Esophagus squamous epithelium (tissue), 5 donors: ENCODE results near the gene CLTCL1. TPM values are rescaled to one million over a fixed set of nuclear protein-coding genes. Genes with fewer than 3 reads are reported as not detected.
A peak's percentile ranks its signal among the peaks of the same experiment; 100 is the strongest.
"Not testable (repeated sequence)": the region's sequence is repeated elsewhere in the genome, so short reads cannot be mapped to it uniquely, and the experiment has no call there.

Experiments
- DNase-seq: peaks from one replicate; lab custom pipeline; 2025; lab: John Stamatoyannopoulos, UW
- H3K27ac ChIP-seq, 4 donors: fragments of 200-600 bp; sonication (generic); one replicate each; pipeline ENCODE4 v1.5.1; 2016 to 2019; ENCODE audit warnings: mild to moderate bottlenecking in 1 of 4
- H3K27me3 ChIP-seq, 4 donors: fragments of 200-600 bp; sonication (generic); 1 replicate in 3 of 4; 2 replicates in 1 of 4; pipeline versions ENCODE4 v1.5.1 to v1.6.0; 2017 to 2021; ENCODE audit warnings: antibody characterized with exemption in 1 of 4
- H3K36me3 ChIP-seq, 3 donors: fragments of 200-600 bp; sonication (generic); one replicate each; pipeline ENCODE4 v1.5.1; 2016 to 2019
- H3K4me1 ChIP-seq, 3 donors: fragments of 200-600 bp; sonication (generic); one replicate each; pipeline ENCODE4 v1.5.1; 2017 to 2019
- H3K4me3 ChIP-seq, 4 donors: fragments of 200-600 bp; sonication (generic); 1 replicate in 3 of 4; 2 replicates in 1 of 4; pipeline ENCODE4 v1.5.1; 2016 to 2019; ENCODE audit warnings: mild to moderate bottlenecking in 2 of 4, moderate library complexity in 1 of 4
- H3K9me3 ChIP-seq, 3 donors: fragments of 200-600 bp; sonication (generic); one replicate each; pipeline ENCODE4 v1.5.1; 2016 to 2019
- POLR2A ChIP-seq, 4 donors: fragments of 450-650 bp; IDR thresholded peaks; one replicate each; pipeline ENCODE4 v1.6.1; 2017; ENCODE audit warnings: antibody characterized with exemption in 4 of 4, mild to moderate bottlenecking in 4 of 4, moderate library complexity in 3 of 4
- WGBS, 2 donors: methylation state at CpG; one replicate each; pipeline ENCODE4 v1.1.5; 2018; 5-methylcytosine and 5-hydroxymethylcytosine counted together
- intact Hi-C: fragments of 100-400 bp; cut with DNase I; formaldehyde crosslinking; loops from one replicate; pipeline ENCODE4 v1.15.0; 2022
- total RNA-seq, 4 donors: library from RNA; depleted of rRNA; stranded (reverse); fragments of >200 nt; gene quantifications; one replicate each; pipeline ENCODE4 v1.1.0, GENCODE V29; 2016
- TF ChIP-seq, protein P1 (sequence below), 6 experiments: fragments of 450-650 bp in 4 of 6; fragments of 200-600 bp in 2 of 6; sonication (generic) in 2 of 6; IDR thresholded peaks; one replicate each; pipeline ENCODE4 v1.5.1; 2016 to 2019; ENCODE audit warnings: antibody characterized with exemption in 6 of 6, mild to moderate bottlenecking in 4 of 6, moderate library complexity in 4 of 6
- donor health status: DM: yes; HTN: yes; CAD: no.

The CLTCL1 gene
- total RNA-seq, 4 donors from 2014 or later = 3.0 to 7.7 (median 5.1) TPM

DNA sequence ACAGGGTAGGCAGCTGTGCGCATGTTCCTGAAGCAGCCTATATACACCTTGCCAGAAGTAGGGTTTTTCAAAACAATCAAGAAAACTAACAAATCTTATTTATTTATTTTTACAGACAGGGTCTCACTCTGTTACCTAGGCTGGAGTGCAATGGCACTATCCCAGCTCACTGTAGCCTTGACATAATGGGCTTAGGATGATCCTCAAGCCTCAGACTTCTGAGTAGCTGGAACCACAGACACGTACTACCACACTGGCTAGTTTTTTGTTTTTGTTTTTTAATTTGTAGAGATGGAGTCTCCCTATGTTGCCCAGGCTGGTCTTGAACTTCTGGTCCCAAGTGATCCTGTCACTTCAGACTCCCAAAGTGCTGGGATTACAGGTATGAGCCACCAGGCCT lies 25.7 kb downstream of the CLTCL1 start:
- Histone ChIP-seq H3K27me3 (no peaks in the 10 kb centered on the region), H3K27ac (no peak overlapping the region), H3K36me3 (peaks cover 0 to 13% (median 0%) of the 10 kb centered on the region in 3 donors), H3K4me3 (no peak overlapping the region), H3K9me3 (peaks cover 0 to 11% (median 7%) of the 10 kb centered on the region in 3 donors), H3K4me1 (no peaks in the 10 kb centered on the region)
- TF ChIP-seq, protein P1, sequence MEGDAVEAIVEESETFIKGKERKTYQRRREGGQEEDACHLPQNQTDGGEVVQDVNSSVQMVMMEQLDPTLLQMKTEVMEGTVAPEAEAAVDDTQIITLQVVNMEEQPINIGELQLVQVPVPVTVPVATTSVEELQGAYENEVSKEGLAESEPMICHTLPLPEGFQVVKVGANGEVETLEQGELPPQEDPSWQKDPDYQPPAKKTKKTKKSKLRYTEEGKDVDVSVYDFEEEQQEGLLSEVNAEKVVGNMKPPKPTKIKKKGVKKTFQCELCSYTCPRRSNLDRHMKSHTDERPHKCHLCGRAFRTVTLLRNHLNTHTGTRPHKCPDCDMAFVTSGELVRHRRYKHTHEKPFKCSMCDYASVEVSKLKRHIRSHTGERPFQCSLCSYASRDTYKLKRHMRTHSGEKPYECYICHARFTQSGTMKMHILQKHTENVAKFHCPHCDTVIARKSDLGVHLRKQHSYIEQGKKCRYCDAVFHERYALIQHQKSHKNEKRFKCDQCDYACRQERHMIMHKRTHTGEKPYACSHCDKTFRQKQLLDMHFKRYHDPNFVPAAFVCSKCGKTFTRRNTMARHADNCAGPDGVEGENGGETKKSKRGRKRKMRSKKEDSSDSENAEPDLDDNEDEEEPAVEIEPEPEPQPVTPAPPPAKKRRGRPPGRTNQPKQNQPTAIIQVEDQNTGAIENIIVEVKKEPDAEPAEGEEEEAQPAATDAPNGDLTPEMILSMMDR (IDR thresholded peaks at IDR 0.05) = no peak
- WGBS, 2 donors = 96 to 97% methylated on average over 2 of the region's 2 CpGs
- intact Hi-C loops = no loop called here
- no peak for DNase-seq

DNA sequence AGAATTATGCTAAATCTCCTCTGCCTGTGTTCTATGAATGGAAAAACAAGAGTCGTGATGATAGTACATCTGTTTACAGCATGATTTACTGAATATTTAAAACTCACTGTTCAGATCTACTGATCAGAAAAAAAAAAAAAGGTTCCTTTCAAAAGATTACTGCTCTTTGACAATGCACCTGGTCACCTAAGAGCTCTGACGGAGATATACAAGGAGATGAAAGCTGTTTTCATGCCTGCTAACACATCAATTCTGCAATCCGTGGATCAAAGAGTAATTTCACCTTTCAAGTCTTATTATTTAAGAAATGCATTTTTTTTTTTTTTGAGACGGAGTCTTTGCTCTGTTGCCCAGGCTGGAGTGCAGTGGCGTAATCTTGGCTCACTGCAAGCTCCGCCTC lies 30.7 kb downstream of the CLTCL1 start:
- intact Hi-C loops = no loop called here
- no peak for TF ChIP-seq POLR2A (IDR thresholded peaks at IDR 0.05)
- TF ChIP-seq, protein P1 (IDR thresholded peaks at IDR 0.05) = no peak
- peaks cover 0 to 14% (median 0%) of the 10 kb centered on the region in 3 donors for H3K4me1 ChIP-seq
- no peaks in the 10 kb centered on the region for H3K27me3 ChIP-seq
- no peak for DNase-seq
- peaks cover 0 to 12% (median 0%) of the 10 kb centered on the region in 3 donors for H3K36me3 ChIP-seq
- H3K27ac ChIP-seq = no peak overlapping the region
- H3K4me3 ChIP-seq = no peak overlapping the region
- 84 to 95% methylated on average over 6 of the region's 6 CpGs for WGBS, 2 donors
- H3K9me3 ChIP-seq = no peaks in the 10 kb centered on the region

DNA sequence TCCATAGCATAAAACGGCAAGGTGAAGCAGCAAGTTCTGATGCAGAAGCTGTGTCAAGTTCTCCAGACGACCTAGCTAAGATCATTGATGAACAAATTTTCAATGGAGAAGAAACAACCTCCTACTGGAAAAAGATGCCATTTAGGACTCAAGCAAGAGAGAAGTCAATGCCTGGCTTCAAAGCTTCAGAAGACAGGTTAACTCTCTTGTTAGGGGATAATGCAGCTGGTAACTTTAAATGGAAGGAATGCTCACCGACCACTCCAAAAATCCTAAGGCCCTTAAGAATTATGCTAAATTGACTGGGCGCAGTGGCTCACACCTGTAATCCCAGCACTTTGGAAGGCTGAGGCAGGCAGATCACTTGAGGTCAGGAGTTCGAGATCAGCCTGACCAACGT lies 31.3 kb downstream of the CLTCL1 start:
- WGBS, 2 donors = 86 to 94% methylated on average over 6 of the region's 6 CpGs
- DNase-seq = no peak
- Histone ChIP-seq H3K4me3 (peak overlapping the region in 1 of 4 donors; percentile 51), H3K4me1 (peaks cover 0 to 14% (median 0%) of the 10 kb centered on the region in 3 donors), H3K27me3 (no peaks in the 10 kb centered on the region), H3K9me3 (no peaks in the 10 kb centered on the region), H3K36me3 (peaks cover 0 to 12% (median 0%) of the 10 kb centered on the region in 3 donors), H3K27ac (peak overlapping the region in 1 of 4 donors; percentile 65)
- TF ChIP-seq, protein P1 (IDR thresholded peaks at IDR 0.05) = no peak
- no peak for TF ChIP-seq POLR2A (IDR thresholded peaks at IDR 0.05)
- intact Hi-C loops = no loop called here

DNA sequence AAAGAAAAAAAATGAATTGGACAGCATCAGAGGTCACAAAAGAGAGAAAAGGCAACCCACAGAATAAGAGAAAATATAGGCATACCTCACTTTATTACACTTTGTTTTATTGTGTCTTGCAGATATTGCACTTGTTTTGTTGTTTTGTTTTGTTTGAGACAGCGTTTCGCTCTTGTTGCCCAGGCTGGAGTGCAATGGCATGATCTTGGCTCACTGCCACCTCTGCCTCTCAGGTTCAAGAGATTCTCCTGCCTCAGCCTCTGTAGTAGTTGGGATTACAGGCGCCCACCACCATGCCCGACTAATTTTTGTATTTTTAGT lies 32.6 kb downstream of the CLTCL1 start:
- 98 to 100% methylated on average over 4 of the region's 4 CpGs for WGBS, 2 donors
- Histone ChIP-seq H3K4me1 (peaks cover 0 to 14% (median 0%) of the 10 kb centered on the region in 3 donors), H3K27ac (peak overlapping the region in 1 of 4 donors; percentile 65), H3K36me3 (peaks cover 0 to 12% (median 0%) of the 10 kb centered on the region in 3 donors)
- intact Hi-C loops, DNase-seq, H3K27me3 ChIP-seq, H3K9me3 ChIP-seq, H3K4me3 ChIP-seq: not testable (repeated sequence)

DNA sequence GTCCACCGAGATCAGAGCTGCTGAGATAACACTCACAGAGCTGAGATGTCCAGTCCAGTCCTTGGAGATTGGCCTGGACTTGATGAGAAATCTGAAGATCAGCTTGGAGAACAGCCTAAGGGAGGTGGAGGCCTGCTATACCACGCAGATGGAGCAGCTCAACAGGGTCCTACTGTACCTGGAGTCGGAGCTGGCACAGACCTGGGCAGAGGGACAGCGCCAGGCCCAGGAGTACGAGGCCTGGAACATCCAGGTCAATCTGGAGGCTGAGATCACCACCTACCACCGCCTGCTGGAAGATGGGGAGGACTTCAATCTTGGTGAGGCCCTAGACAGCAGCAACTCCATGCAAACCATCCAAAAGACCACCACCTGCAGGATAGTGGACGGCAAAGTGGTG lies 33.1 kb downstream of the CLTCL1 start:
- WGBS, 2 donors = 84 to 86% methylated on average over 4 of the region's 7 CpGs
- Histone ChIP-seq H3K4me3 (no peak overlapping the region), H3K27me3 (no peaks in the 10 kb centered on the region), H3K4me1 (peaks cover 0 to 14% (median 0%) of the 10 kb centered on the region in 3 donors), H3K27ac (no peak overlapping the region), H3K36me3 (peaks cover 0 to 16% (median 0%) of the 10 kb centered on the region in 3 donors), H3K9me3 (no peaks in the 10 kb centered on the region)
- DNase-seq = no peak
- intact Hi-C loops = no loop called here
- TF ChIP-seq POLR2A (IDR thresholded peaks at IDR 0.05) = no peak
- TF ChIP-seq, protein P1 (IDR thresholded peaks at IDR 0.05) = no peak

DNA sequence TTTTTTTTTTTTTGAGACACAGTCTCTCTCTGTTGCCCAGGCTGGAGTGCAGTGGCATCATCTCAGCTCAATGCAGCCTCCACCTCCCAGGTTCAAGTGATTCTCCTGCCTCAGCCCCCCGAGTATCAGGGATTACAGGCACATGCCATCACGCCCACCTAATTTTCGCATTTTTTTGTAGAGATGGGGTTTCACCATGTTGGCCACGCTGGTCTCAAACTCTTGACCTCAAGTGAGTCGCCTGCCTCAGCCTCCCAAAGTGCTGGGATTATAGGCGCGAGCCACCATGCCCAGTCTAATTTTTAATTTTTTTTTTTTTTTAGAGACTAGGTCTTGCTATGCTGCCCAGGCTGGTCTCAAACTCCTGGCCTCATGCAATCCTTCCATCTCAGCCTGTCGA lies 35.2 kb downstream of the CLTCL1 start:
- H3K4me3 ChIP-seq, DNase-seq, H3K27ac ChIP-seq, H3K27me3 ChIP-seq, H3K9me3 ChIP-seq, intact Hi-C loops: not testable (repeated sequence)
- Histone ChIP-seq H3K4me1 (peaks cover 0 to 14% (median 0%) of the 10 kb centered on the region in 3 donors), H3K36me3 (peaks cover 0 to 20% (median 0%) of the 10 kb centered on the region in 3 donors)
- 88 to 91% methylated on average over 7 to 8 of the region's 8 CpGs for WGBS, 2 donors
